NB4 (cell line): Measurements from ENCODE around the gene CFAP46.

ENCODE experiments used
- CTCF ChIP-seq: IDR thresholded peaks from one replicate; pipeline ENCODE4 v1.5.1; 2012; ENCODE audit warnings: low read depth, low read length
- MYC ChIP-seq: IDR thresholded peaks from 2 replicates; pipeline ENCODE4 v1.6.1; 2011; ENCODE audit warnings: low read depth, low read length

GRCh38 chr10:132962623-132963429, 20.5 kb upstream of the CFAP46 start:
- TF ChIP-seq CTCF (no peak), MYC (no peak)
